CD4-positive, alpha-beta T cell (primary cell): ENCODE measurements around the gene ATP2B1. TPM values are rescaled to one million over a fixed set of nuclear protein-coding genes. Genes with fewer than 3 reads are reported as not detected.
A peak's percentile ranks its signal among the peaks of the same experiment; 100 is the strongest.

Experiments used
- ATAC-seq: fragments of 200-7000 bp; cut with Tn5 transposase; one replicate; pipeline ENCODE4 v1.10.0; 2022; ENCODE audit warnings: mild to moderate bottlenecking; ENCODE audit not compliant: poor library complexity
- CTCF ChIA-PET: fragments of 350-600 bp; sonication (Branson Sonifier 250); formaldehyde crosslinking; loops from one replicate; lab custom pipeline; 2021; ENCODE audit warnings: antibody characterized with exemption, inconsistent platforms; lab: Charles Lee
- POLR2A ChIA-PET: fragments of 350-600 bp; sonication (Branson Sonifier 250); formaldehyde crosslinking; loops from one replicate; lab custom pipeline; 2021; ENCODE audit warnings: antibody characterized with exemption, inconsistent platforms; lab: Charles Lee
- DNase-seq, 14 experiments: peaks; one replicate each; pipeline ENCODE4 v3.0.0-alpha.2; 2013 to 2020; ENCODE audit warnings: mixed read lengths in 2 of 14
- H3K27ac ChIP-seq, 2 donors: one replicate each; pipeline versions ENCODE4 v1.5.1 to v1.7.0; 2013; ENCODE audit warnings: low read length in 2 of 2, low read depth in 1 of 2, mild to moderate bottlenecking in 1 of 2
- H3K27me3 ChIP-seq, 2 experiments: 1 replicate in 1 of 2; 2 replicates in 1 of 2; pipeline versions ENCODE4 v1.6.1 to v1.7.0; 2013; ENCODE audit warnings: low read length in 2 of 2, control low read depth in 1 of 2, mild to moderate bottlenecking in 1 of 2, moderate library complexity in 1 of 2; ENCODE audit not compliant: insufficient read depth in 2 of 2, control insufficient read depth in 1 of 2
- H3K36me3 ChIP-seq: one replicate; pipeline ENCODE4 v1.6.1; 2013; ENCODE audit warnings: low read length, control low read depth; ENCODE audit not compliant: insufficient read depth
- H3K4me1 ChIP-seq: one replicate; pipeline ENCODE4 v1.6.1; 2013; ENCODE audit warnings: low read length, control low read depth; ENCODE audit not compliant: insufficient read depth
- H3K4me3 ChIP-seq: one replicate; pipeline ENCODE4 v1.5.1; 2013; ENCODE audit warnings: mild to moderate bottlenecking, low read length, moderate library complexity
- H3K9me3 ChIP-seq, 2 experiments: 1 replicate in 1 of 2; 2 replicates in 1 of 2; pipeline versions ENCODE4 v1.6.1 to v1.7.0; 2013; ENCODE audit warnings: low read length in 2 of 2, mild to moderate bottlenecking in 2 of 2, control low read depth in 1 of 2, moderate library complexity in 1 of 2; ENCODE audit not compliant: control insufficient read depth in 1 of 2, insufficient read depth in 1 of 2
- H3K27ac Mint-ChIP-seq: one replicate; pipeline ENCODE4 v1.8.0; 2020; ENCODE audit warnings: mixed read lengths
- H3K27me3 Mint-ChIP-seq: one replicate; pipeline ENCODE4 v1.8.0; 2021; ENCODE audit warnings: mixed read lengths
- H3K36me3 Mint-ChIP-seq: one replicate; pipeline ENCODE4 v1.8.0; 2021; ENCODE audit warnings: low read depth, mixed read lengths
- H3K4me1 Mint-ChIP-seq: one replicate; pipeline ENCODE4 v1.8.0; 2021; ENCODE audit warnings: low read depth, mixed read lengths
- H3K4me3 Mint-ChIP-seq: one replicate; pipeline ENCODE4 v1.8.0; 2020; ENCODE audit warnings: mild to moderate bottlenecking, mixed read lengths
- H3K9me3 Mint-ChIP-seq: one replicate; pipeline ENCODE4 v1.8.0; 2020; ENCODE audit warnings: mixed read lengths
- CTCF ChIP-seq: fragments of 200-600 bp; IDR thresholded peaks from one replicate; pipeline ENCODE4 v1.8.0; 2022; ENCODE audit warnings: antibody characterized with exemption, mild to moderate bottlenecking
- intact Hi-C, 2 experiments: fragments of 100-400 bp; cut with DNase I in 1 of 2; cut with micrococcal nuclease in 1 of 2; formaldehyde crosslinking; loops; one replicate each; pipeline versions ENCODE4 v1.15.1 to v1.9.0; 2023 to 2025; cut with DNase I, micrococcal nuclease
- total RNA-seq, 174 experiments: library from RNA in 2 of 174; stranded (reverse) in 2 of 174; gene quantifications; one replicate each; pipeline ENCODE4 v1.2.3 and lab custom pipeline; 2021 to 2026

Gene ATP2B1
- total RNA-seq, 2 experiments from 2014 or later = 98.2 to 100 TPM

DNA sequence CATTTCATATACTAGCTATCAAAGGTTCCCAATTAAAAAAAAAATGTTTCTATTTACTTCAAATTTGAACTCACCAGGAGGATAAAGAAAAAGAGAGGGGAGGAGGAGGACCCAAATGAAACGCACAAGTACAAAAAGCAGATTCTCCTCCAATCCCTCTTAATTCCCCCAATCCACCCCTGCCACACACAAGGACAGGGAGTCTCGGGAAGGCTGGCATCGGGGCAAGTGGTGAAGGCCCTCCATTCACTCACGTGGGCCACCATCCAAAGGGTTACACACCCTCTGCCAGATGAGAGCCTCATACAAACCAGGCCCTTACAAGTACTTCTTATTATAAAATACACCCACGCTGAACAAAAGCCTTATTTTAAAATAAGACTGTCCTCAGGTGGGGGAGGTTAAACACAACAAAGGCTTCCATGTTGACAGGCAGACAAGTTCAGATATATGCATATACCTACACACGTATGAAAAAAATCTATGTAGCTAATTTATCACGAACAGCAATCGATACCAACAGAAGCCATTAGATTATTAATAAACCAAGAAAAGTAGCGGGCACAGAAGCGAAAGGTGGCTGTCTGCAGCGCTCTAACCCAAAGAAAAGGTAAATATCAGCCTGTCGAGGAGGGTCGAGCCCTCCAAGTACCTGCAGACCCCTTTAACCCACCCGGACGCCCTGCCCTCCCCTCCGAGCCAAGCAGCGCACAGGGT is 1.5 kb downstream of the ATP2B1 start:
- H3K9me3 Mint-ChIP-seq = no peaks in the 10 kb centered on the region
- peaks cover 25% of the 10 kb centered on the region for H3K4me1 ChIP-seq
- peak in 3 of 14 experiments; percentile 19 to 37 (median 19) for DNase-seq
- peak overlapping the region; percentile 99 for H3K4me3 Mint-ChIP-seq
- H3K4me3 ChIP-seq = peak overlapping the region; percentile 99
- POLR2A ChIA-PET = interaction anchor here (0.6 to 1.9 kb wide), 6 partner anchors 10 to 314 kb away, joined by 3 to 7 read pairs (median 4); no protein-coding TSS in a partner anchor
- peak overlapping the region; percentile 94 for H3K27ac Mint-ChIP-seq
- no peak for ATAC-seq
- H3K36me3 ChIP-seq = no peaks in the 10 kb centered on the region
- peaks cover 62% of the 10 kb centered on the region for H3K4me1 Mint-ChIP-seq
- H3K36me3 Mint-ChIP-seq = peaks cover 23% of the 10 kb centered on the region
- CTCF ChIA-PET = interaction anchor here (1.1 to 3.3 kb wide), 2 partner anchors 11 to 30 kb away, joined by 3 to 13 read pairs; no protein-coding TSS in a partner anchor
- no peak for TF ChIP-seq CTCF
- H3K27me3 ChIP-seq = no peaks in the 10 kb centered on the region
- intact Hi-C loops = loop anchor here (5.0 to 10.0 kb wide), 4 partner anchors 45 to 398 kb away; partner anchors contain the start of gene POC1B (in 2 of the 2)
- H3K27ac ChIP-seq = no peak overlapping the region
- H3K9me3 ChIP-seq = no peaks in the 10 kb centered on the region
- no peaks in the 10 kb centered on the region for H3K27me3 Mint-ChIP-seq

DNA sequence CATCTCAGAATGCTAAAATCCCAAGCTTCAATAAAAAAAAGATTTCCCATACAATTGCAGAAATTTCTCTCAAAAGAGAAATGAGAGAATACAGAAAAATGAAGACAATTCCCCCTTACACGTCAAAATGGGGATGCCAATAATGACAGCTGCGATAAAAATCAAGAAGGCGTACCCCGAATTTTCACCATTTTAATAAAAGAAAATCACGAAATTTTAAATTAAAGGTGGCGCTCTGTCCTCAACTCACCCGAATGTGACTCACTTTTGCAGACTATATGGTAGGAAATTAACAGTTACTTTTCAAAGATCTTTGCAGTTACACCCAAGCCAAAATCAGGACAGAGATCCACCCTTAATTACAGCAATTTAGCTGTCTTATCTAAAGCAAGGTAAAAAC is 2.1 kb downstream of the ATP2B1 start:
- no peak for TF ChIP-seq CTCF
- H3K36me3 Mint-ChIP-seq = peaks cover 23% of the 10 kb centered on the region
- DNase-seq (peak in 1 of 14 experiments; percentile 15), ATAC-seq (no peak)
- peak overlapping the region; percentile 94 for H3K27ac Mint-ChIP-seq
- peaks cover 66% of the 10 kb centered on the region for H3K4me1 Mint-ChIP-seq
- Histone ChIP-seq H3K27me3 (no peaks in the 10 kb centered on the region), H3K27ac (no peak overlapping the region), H3K4me1 (peaks cover 30% of the 10 kb centered on the region), H3K36me3 (no peaks in the 10 kb centered on the region), H3K9me3 (no peaks in the 10 kb centered on the region), H3K4me3 (peak overlapping the region; percentile 99)
- POLR2A ChIA-PET = interaction anchor here (0.6 to 1.9 kb wide), 7 partner anchors 9 to 483 kb away, joined by 3 to 7 read pairs (median 4); no protein-coding TSS in a partner anchor
- peak overlapping the region; percentile 99 for H3K4me3 Mint-ChIP-seq
- H3K9me3 Mint-ChIP-seq = no peaks in the 10 kb centered on the region
- intact Hi-C loops = loop anchor here (5.0 to 10.0 kb wide), 4 partner anchors 44 to 398 kb away; partner anchors contain the start of gene POC1B (in 2 of the 2)
- H3K27me3 Mint-ChIP-seq = no peaks in the 10 kb centered on the region
- CTCF ChIA-PET = interaction anchor here (1.1 to 3.3 kb wide), 4 partner anchors 11 to 244 kb away, joined by 3 to 13 read pairs (median 4); no protein-coding TSS in a partner anchor

GRCh38 chr12:89704457-89704856 is 4.2 kb downstream of the ATP2B1 start:
- Mint-ChIP-seq H3K36me3 (peaks cover 11% of the 10 kb centered on the region), H3K9me3 (no peaks in the 10 kb centered on the region), H3K4me1 (peaks cover 71% of the 10 kb centered on the region), H3K4me3 (peak overlapping the region; percentile 23), H3K27ac (no peak overlapping the region), H3K27me3 (no peaks in the 10 kb centered on the region)
- ATAC-seq (no peak), DNase-seq (no peak)
- H3K4me1 ChIP-seq = peaks cover 22% of the 10 kb centered on the region
- ChIA-PET POLR2A (interaction anchor here (1.0 to 1.1 kb wide), 2 partner anchors 16 to 62 kb away, joined by 3 to 4 read pairs; no protein-coding TSS in a partner anchor), CTCF (interaction anchor here (0.7 to 3.3 kb wide), 2 partner anchors 9 to 398 kb away, joined by 3 to 13 read pairs; no protein-coding TSS in a partner anchor)
- H3K9me3 ChIP-seq = no peaks in the 10 kb centered on the region
- no peak overlapping the region for H3K27ac ChIP-seq
- no peaks in the 10 kb centered on the region for H3K36me3 ChIP-seq
- TF ChIP-seq CTCF = no peak
- no peak overlapping the region for H3K4me3 ChIP-seq
- H3K27me3 ChIP-seq = no peaks in the 10 kb centered on the region
- intact Hi-C loops = loop anchor here (10.0 kb wide), 1 partner anchor 400 kb away; no protein-coding TSS in a partner anchor
